ENCODE results near the gene WDR83.

DNA sequence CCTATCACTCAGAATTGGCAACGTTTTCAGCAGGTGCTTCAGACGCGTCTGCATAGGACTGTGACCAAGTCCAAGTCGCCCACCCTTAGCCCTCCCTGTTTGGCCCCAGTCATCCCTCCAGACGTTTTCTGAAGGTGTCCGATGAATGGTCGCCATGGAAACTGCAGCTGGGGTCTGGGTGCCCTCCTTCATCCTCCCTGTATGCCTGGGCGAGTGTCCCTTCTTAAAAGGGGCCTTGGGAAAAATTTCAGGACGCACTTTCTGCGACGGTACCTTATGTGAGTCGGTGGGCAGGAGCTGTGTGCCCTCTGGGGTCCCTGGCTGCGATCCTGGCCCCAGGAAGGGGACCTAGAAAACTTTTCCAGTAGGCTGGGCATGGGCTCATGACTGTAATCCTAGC lies 25.2 kb upstream of the WDR83 start:
- TF ChIP-seq POLR2AphosphoS5 (IDR thresholded peaks at IDR 0.05; ENCODE audit: low read depth, low read length) (no peak), TAF1 (IDR thresholded peaks at IDR 0.05; ENCODE audit: borderline replicate concordance, insufficient read depth, low read length) (no peak), SIN3A (IDR thresholded peaks at IDR 0.05; ENCODE audit: borderline replicate concordance, insufficient read depth, low read length) (no peak)
- TF ChIP-seq, protein P1, sequence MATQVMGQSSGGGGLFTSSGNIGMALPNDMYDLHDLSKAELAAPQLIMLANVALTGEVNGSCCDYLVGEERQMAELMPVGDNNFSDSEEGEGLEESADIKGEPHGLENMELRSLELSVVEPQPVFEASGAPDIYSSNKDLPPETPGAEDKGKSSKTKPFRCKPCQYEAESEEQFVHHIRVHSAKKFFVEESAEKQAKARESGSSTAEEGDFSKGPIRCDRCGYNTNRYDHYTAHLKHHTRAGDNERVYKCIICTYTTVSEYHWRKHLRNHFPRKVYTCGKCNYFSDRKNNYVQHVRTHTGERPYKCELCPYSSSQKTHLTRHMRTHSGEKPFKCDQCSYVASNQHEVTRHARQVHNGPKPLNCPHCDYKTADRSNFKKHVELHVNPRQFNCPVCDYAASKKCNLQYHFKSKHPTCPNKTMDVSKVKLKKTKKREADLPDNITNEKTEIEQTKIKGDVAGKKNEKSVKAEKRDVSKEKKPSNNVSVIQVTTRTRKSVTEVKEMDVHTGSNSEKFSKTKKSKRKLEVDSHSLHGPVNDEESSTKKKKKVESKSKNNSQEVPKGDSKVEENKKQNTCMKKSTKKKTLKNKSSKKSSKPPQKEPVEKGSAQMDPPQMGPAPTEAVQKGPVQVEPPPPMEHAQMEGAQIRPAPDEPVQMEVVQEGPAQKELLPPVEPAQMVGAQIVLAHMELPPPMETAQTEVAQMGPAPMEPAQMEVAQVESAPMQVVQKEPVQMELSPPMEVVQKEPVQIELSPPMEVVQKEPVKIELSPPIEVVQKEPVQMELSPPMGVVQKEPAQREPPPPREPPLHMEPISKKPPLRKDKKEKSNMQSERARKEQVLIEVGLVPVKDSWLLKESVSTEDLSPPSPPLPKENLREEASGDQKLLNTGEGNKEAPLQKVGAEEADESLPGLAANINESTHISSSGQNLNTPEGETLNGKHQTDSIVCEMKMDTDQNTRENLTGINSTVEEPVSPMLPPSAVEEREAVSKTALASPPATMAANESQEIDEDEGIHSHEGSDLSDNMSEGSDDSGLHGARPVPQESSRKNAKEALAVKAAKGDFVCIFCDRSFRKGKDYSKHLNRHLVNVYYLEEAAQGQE (IDR thresholded peaks at IDR 0.05; ENCODE audit: insufficient read depth in 1 of 2, low read depth in 2 of 2, low read length in 2 of 2) = no peak
